GM23338 (cell line): ENCODE data around the gene ING3. TPM values are rescaled to one million over a fixed set of nuclear protein-coding genes. Genes with fewer than 3 reads are reported as not detected.

ENCODE experiments used
- ATAC-seq: fragments of 200-7000 bp; cut with Tn5 transposase; 3 replicates; pipeline ENCODE4 v1.9.1; 2020
- DNase-seq: peaks from one replicate; pipeline ENCODE4 v3.0.0-alpha.2; 2015; ENCODE audit warnings: low spot score
- H2AFZ ChIP-seq: fragments of 200-600 bp; sonication (generic); 2 replicates; pipeline ENCODE4 v1.8.0; 2016; ENCODE audit warnings: antibody characterized with exemption, mild to moderate bottlenecking, moderate library complexity
- H3F3A ChIP-seq: fragments of 200-600 bp; sonication (generic); replicated peaks from 2 replicates; pipeline ENCODE4 v1.8.0; 2017; ENCODE audit warnings: antibody characterized with exemption, mixed run types, low read depth
- H3K27ac ChIP-seq: fragments of 200-600 bp; sonication (generic); 2 replicates; pipeline ENCODE4 v1.6.1; 2016; ENCODE audit warnings: low read depth
- H3K27me3 ChIP-seq: fragments of 200-600 bp; sonication (generic); 2 replicates; pipeline ENCODE4 v1.8.0; 2016; ENCODE audit warnings: mild to moderate bottlenecking, mixed run types, moderate library complexity; ENCODE audit not compliant: insufficient read depth
- H3K36me3 ChIP-seq: fragments of 200-600 bp; sonication (generic); 2 replicates; pipeline ENCODE4 v1.8.0; 2016; ENCODE audit warnings: mild to moderate bottlenecking; ENCODE audit not compliant: insufficient read depth
- H3K4me1 ChIP-seq: fragments of 200-600 bp; sonication (generic); 2 replicates; pipeline ENCODE4 v1.8.0; 2016; ENCODE audit warnings: mild to moderate bottlenecking, moderate library complexity; ENCODE audit not compliant: insufficient read depth
- H3K4me2 ChIP-seq: fragments of 200-600 bp; sonication (generic); 2 replicates; pipeline ENCODE4 v1.7.1; 2017; ENCODE audit warnings: mixed run types
- H3K4me3 ChIP-seq: fragments of 200-600 bp; sonication (generic); 2 replicates; pipeline ENCODE4 v1.6.1; 2016; ENCODE audit warnings: mixed run types
- H3K79me2 ChIP-seq: fragments of 200-600 bp; sonication (generic); replicated peaks from 2 replicates; pipeline ENCODE4 v1.8.0; 2017; ENCODE audit warnings: mild to moderate bottlenecking; ENCODE audit not compliant: insufficient read depth
- H3K9me2 ChIP-seq: fragments of 200-600 bp; sonication (generic); 2 replicates; pipeline ENCODE4 v1.8.0; 2017; ENCODE audit not compliant: insufficient read depth
- H4K20me1 ChIP-seq: fragments of 200-600 bp; sonication (generic); replicated peaks from 2 replicates; pipeline ENCODE4 v1.8.0; 2017; ENCODE audit warnings: mild to moderate bottlenecking; ENCODE audit not compliant: insufficient read depth
- H3K27ac Mint-ChIP-seq: 2 replicates; pipeline ENCODE4 v1.8.0; 2020; ENCODE audit warnings: inconsistent platforms, mild to moderate bottlenecking, moderate library complexity, mixed read lengths
- H3K27me3 Mint-ChIP-seq: 3 replicates; pipeline ENCODE4 v1.8.0; 2022; ENCODE audit warnings: low read depth, mild to moderate bottlenecking, moderate library complexity, mixed read lengths, inconsistent platforms; ENCODE audit not compliant: insufficient read depth, poor library complexity
- H3K36me3 Mint-ChIP-seq: 3 replicates; pipeline ENCODE4 v1.8.0; 2021; ENCODE audit warnings: low read depth, mild to moderate bottlenecking, inconsistent platforms, moderate library complexity, mixed read lengths
- H3K4me1 Mint-ChIP-seq: 3 replicates; pipeline ENCODE4 v1.8.0; 2020; ENCODE audit warnings: mild to moderate bottlenecking, inconsistent platforms, mixed read lengths
- H3K4me3 Mint-ChIP-seq: 3 replicates; pipeline ENCODE4 v1.8.0; 2021; ENCODE audit warnings: moderate library complexity, mild to moderate bottlenecking, inconsistent platforms, mixed read lengths
- H3K9me3 Mint-ChIP-seq: 3 replicates; pipeline ENCODE4 v1.8.0; 2020; ENCODE audit warnings: moderate library complexity, mild to moderate bottlenecking, inconsistent platforms, mixed read lengths
- CREB1 ChIP-seq: fragments of 250-450 bp; sonication (Bioruptor Pico); IDR thresholded peaks from 2 replicates; pipeline ENCODE4 v1.5.0; 2020; ENCODE audit warnings: low read depth, mild to moderate bottlenecking, moderate library complexity
- CTCF ChIP-seq, 2 experiments: fragments of 200-600 bp in 1 of 2; sonication (generic) in 1 of 2; conservative IDR thresholded peaks; 2 replicates each; pipeline versions ENCODE4 v1.5.1 to v1.6.1; 2016 to 2017; ENCODE audit warnings: antibody characterized with exemption in 2 of 2, low read depth in 2 of 2, mild to moderate bottlenecking in 2 of 2, moderate library complexity in 1 of 2
- ETS1 ChIP-seq: IDR thresholded peaks from 2 replicates; pipeline ENCODE4 v1.6.1; 2016; ENCODE audit warnings: antibody characterized with exemption
- EZH2 ChIP-seq: fragments of 200-600 bp; sonication (generic); IDR thresholded peaks from one replicate; pipeline ENCODE4 v1.8.0; 2017; ENCODE audit warnings: antibody characterized with exemption, mild to moderate bottlenecking, low read depth; ENCODE audit not compliant: unreplicated experiment
- EZH2phosphoT487 ChIP-seq: fragments of 200-600 bp; sonication (generic); IDR thresholded peaks from one replicate; pipeline ENCODE4 v1.8.1; 2018; ENCODE audit warnings: antibody characterized with exemption; ENCODE audit not compliant: unreplicated experiment
- JUNB ChIP-seq: IDR thresholded peaks from one replicate; pipeline ENCODE4 v1.6.1; 2016; ENCODE audit warnings: antibody characterized with exemption; ENCODE audit not compliant: unreplicated experiment
- NANOG ChIP-seq: IDR thresholded peaks from 2 replicates; pipeline ENCODE4 v1.6.1; 2016; ENCODE audit warnings: antibody characterized with exemption, borderline replicate concordance
- POLR2AphosphoS5 ChIP-seq: IDR thresholded peaks from 2 replicates; pipeline ENCODE4 v1.6.1; 2016; ENCODE audit warnings: antibody characterized with exemption, low read depth
- REST ChIP-seq: IDR thresholded peaks from one replicate; pipeline ENCODE4 v1.6.1; 2018; ENCODE audit warnings: antibody characterized with exemption; ENCODE audit not compliant: unreplicated experiment
- ZNF331 ChIP-seq: fragments of 250-450 bp; sonication (Bioruptor Pico); IDR thresholded peaks from 2 replicates; pipeline ENCODE4 v1.5.0; 2020; ENCODE audit warnings: low read depth, mild to moderate bottlenecking, moderate library complexity
- ZNF462 ChIP-seq: fragments of 250-450 bp; sonication (Bioruptor Pico); IDR thresholded peaks from 2 replicates; pipeline ENCODE4 v1.5.0; 2020; ENCODE audit warnings: mild to moderate bottlenecking, moderate library complexity
- polyA plus RNA-seq: library from polyadenylated mRNA; unstranded; fragments of >200 nt; fragmentation: Nextera tagmentation; extraction: Ambion mirVana; gene quantifications from 2 replicates; pipeline ENCODE4 v1.2.1, GENCODE V29; 2016
- total RNA-seq: library from RNA; depleted of rRNA; stranded (reverse); fragments of >200 nt; shearing (Covaris generic); gene quantifications from 2 replicates; pipeline ENCODE4 v1.2.3, GENCODE V29; 2014

The ING3 gene
- total and polyA plus RNA-seq, 2 experiments from 2014 or later = 17.8 to 26.2 TPM

GRCh38 chr7:121016966-121017365, 66.4 kb downstream of the ING3 start:
- Mint-ChIP-seq H3K4me3 (no peak overlapping the region), H3K4me1 (no peaks in the 10 kb centered on the region), H3K27me3 (no peaks in the 10 kb centered on the region), H3K27ac (no peak overlapping the region), H3K36me3 (no peaks in the 10 kb centered on the region), H3K9me3 (no peaks in the 10 kb centered on the region)
- H3K9me2 ChIP-seq = no peaks in the 10 kb centered on the region
- no peaks in the 10 kb centered on the region for H3K79me2 ChIP-seq
- H3F3A ChIP-seq = no peaks in the 10 kb centered on the region
- DNase-seq = no peak
- no peak overlapping the region for H3K27ac ChIP-seq
- H3K4me3 ChIP-seq = no peak overlapping the region
- no peak overlapping the region for H3K4me2 ChIP-seq
- H4K20me1 ChIP-seq = no peaks in the 10 kb centered on the region
- no peak for ATAC-seq
- H3K27me3 ChIP-seq = no peaks in the 10 kb centered on the region
- H3K4me1 ChIP-seq = no peaks in the 10 kb centered on the region
- TF ChIP-seq POLR2AphosphoS5 (no peak), EZH2 (no peak), CTCF (conservative IDR thresholded peaks at IDR 0.05; ENCODE audit: low read depth in 2 of 2) (no peak), ZNF462 (no peak), EZH2phosphoT487 (no peak), ETS1 (no peak), CREB1 (no peak), ZNF331 (no peak), REST (no peak), NANOG (no peak), JUNB (no peak)
- no peak overlapping the region for H2AFZ ChIP-seq
- no peaks in the 10 kb centered on the region for H3K36me3 ChIP-seq
